Activated CD8-positive, alpha-beta memory T cell treated with anti-CD3 and anti-CD28 coated beads, Interleukin-2, amount 10 ng/mL, durations not matched to agents 7 days and 5 days (primary cell): ENCODE results near the gene KRT71. TPM values are rescaled to one million over a fixed set of nuclear protein-coding genes. Genes with fewer than 3 reads are reported as not detected.
"Not testable (repeated sequence)": the region's sequence is repeated elsewhere in the genome, so short reads cannot be mapped to it uniquely, and the experiment has no call there.

Source experiments
- ATAC-seq: fragments of 150-1000 bp; cut with Tn5 transposase; one replicate; pipeline ENCODE4 v1.10.0; 2021; ENCODE audit warnings: moderate library complexity
- CTCF ChIA-PET: fragments of 350-600 bp; sonication (Branson Sonifier 250); formaldehyde crosslinking; loops from one replicate; lab custom pipeline; 2021; ENCODE audit warnings: antibody characterized with exemption; lab: Charles Lee
- DNase-seq: peaks from one replicate; pipeline ENCODE4 v3.0.0-alpha.2; 2020
- H3K27ac Mint-ChIP-seq: one replicate; pipeline ENCODE4 v1.8.0; 2021; ENCODE audit warnings: mild to moderate bottlenecking, mixed read lengths
- H3K27me3 Mint-ChIP-seq: one replicate; pipeline ENCODE4 v1.8.0; 2021; ENCODE audit warnings: mixed read lengths
- H3K36me3 Mint-ChIP-seq: one replicate; pipeline ENCODE4 v1.8.0; 2021; ENCODE audit warnings: mild to moderate bottlenecking, mixed read lengths
- H3K4me1 Mint-ChIP-seq: one replicate; pipeline ENCODE4 v1.8.0; 2021; ENCODE audit warnings: mixed read lengths
- H3K4me3 Mint-ChIP-seq: one replicate; pipeline ENCODE4 v1.8.0; 2021; ENCODE audit warnings: mild to moderate bottlenecking, moderate library complexity, mixed read lengths
- H3K9me3 Mint-ChIP-seq: one replicate; pipeline ENCODE4 v1.8.0; 2022; ENCODE audit warnings: low read depth, mixed read lengths
- total RNA-seq, 2 experiments: library from RNA; stranded (reverse); gene quantifications; one replicate each; pipeline ENCODE4 v1.2.3, GENCODE V29; 2021

Gene KRT71
- total RNA-seq, 2 experiments from 2014 or later, result not detected

GRCh38 chr12:52506858-52507715 is 45.9 kb downstream of the KRT71 start:
- Mint-ChIP-seq H3K4me1 (no peaks in the 10 kb centered on the region), H3K27ac (no peak overlapping the region), H3K27me3 (peaks cover 53% of the 10 kb centered on the region), H3K9me3 (peaks cover 6% of the 10 kb centered on the region), H3K36me3 (no peaks in the 10 kb centered on the region), H3K4me3 (no peak overlapping the region)
- DNase-seq (no peak), ATAC-seq (no peak)
- CTCF ChIA-PET, result interaction anchor here (0.7 to 1.2 kb wide), 5 partner anchors 13 to 364 kb away, joined by 3 to 4 read pairs (median 3); partner anchors contain the start of gene KRT5

- ATAC-seq (no peak), DNase-seq (no peak)
- Mint-ChIP-seq H3K4me1 (no peaks in the 10 kb centered on the region), H3K4me3 (no peak overlapping the region), H3K36me3 (no peaks in the 10 kb centered on the region), H3K27ac (no peak overlapping the region), H3K9me3 (no peaks in the 10 kb centered on the region), H3K27me3 (peaks cover 58% of the 10 kb centered on the region)
- CTCF ChIA-PET, result no interaction called here
Measured at GRCh38 chr12:52502877-52503276, 50.1 kb downstream of the KRT71 start.

GRCh38 chr12:52501490-52501889 is 51.5 kb downstream of the KRT71 start:
- H3K27ac Mint-ChIP-seq, result no peak overlapping the region
- H3K27me3 Mint-ChIP-seq, result peaks cover 50% of the 10 kb centered on the region
- H3K4me3 Mint-ChIP-seq, result no peak overlapping the region
- DNase-seq (no peak), ATAC-seq (no peak)
- no peaks in the 10 kb centered on the region for H3K4me1 Mint-ChIP-seq
- H3K36me3 Mint-ChIP-seq, result no peaks in the 10 kb centered on the region
- H3K9me3 Mint-ChIP-seq, result no peaks in the 10 kb centered on the region
- CTCF ChIA-PET, result no interaction called here

- DNase-seq, H3K4me1 Mint-ChIP-seq, H3K9me3 Mint-ChIP-seq, H3K4me3 Mint-ChIP-seq, ATAC-seq, H3K36me3 Mint-ChIP-seq, H3K27ac Mint-ChIP-seq, CTCF ChIA-PET: not testable (repeated sequence)
- peaks cover 49% of the 10 kb centered on the region for H3K27me3 Mint-ChIP-seq
Measured at GRCh38 chr12:52500574-52500973, 52.4 kb downstream of the KRT71 start.

- Mint-ChIP-seq H3K27me3 (peaks cover 48% of the 10 kb centered on the region), H3K27ac (no peak overlapping the region), H3K36me3 (no peaks in the 10 kb centered on the region), H3K4me1 (no peaks in the 10 kb centered on the region), H3K4me3 (no peak overlapping the region), H3K9me3 (no peaks in the 10 kb centered on the region)
- ATAC-seq, result no peak
- DNase-seq, result no peak
- CTCF ChIA-PET, result no interaction called here
Measured at GRCh38 chr12:52499806-52500560, 53.0 kb downstream of the KRT71 start.

GRCh38 chr12:52498946-52499345 is 54.0 kb downstream of the KRT71 start:
- ATAC-seq (no peak), DNase-seq (no peak)
- Mint-ChIP-seq H3K27ac (no peak overlapping the region), H3K4me1 (no peaks in the 10 kb centered on the region), H3K4me3 (no peak overlapping the region), H3K36me3 (no peaks in the 10 kb centered on the region), H3K9me3 (no peaks in the 10 kb centered on the region), H3K27me3 (peaks cover 50% of the 10 kb centered on the region)
- CTCF ChIA-PET, result no interaction called here

GRCh38 chr12:52497975-52498374 is 55.0 kb downstream of the KRT71 start:
- Mint-ChIP-seq H3K4me1 (no peaks in the 10 kb centered on the region), H3K36me3 (no peaks in the 10 kb centered on the region), H3K9me3 (no peaks in the 10 kb centered on the region), H3K4me3 (no peak overlapping the region), H3K27ac (no peak overlapping the region), H3K27me3 (peaks cover 48% of the 10 kb centered on the region)
- ATAC-seq (no peak), DNase-seq (no peak)
- CTCF ChIA-PET, result no interaction called here

- DNase-seq (no peak), ATAC-seq (no peak)
- Mint-ChIP-seq H3K27me3 (peaks cover 50% of the 10 kb centered on the region), H3K4me1 (no peaks in the 10 kb centered on the region), H3K36me3 (no peaks in the 10 kb centered on the region), H3K4me3 (no peak overlapping the region), H3K27ac (no peak overlapping the region), H3K9me3 (no peaks in the 10 kb centered on the region)
- CTCF ChIA-PET, result interaction anchor here (1.5 kb wide), 1 partner anchor 12 kb away, joined by 4 read pairs; no protein-coding TSS in a partner anchor
Measured at GRCh38 chr12:52496590-52497071, 56.3 kb downstream of the KRT71 start.

GRCh38 chr12:52496054-52496453 is 56.9 kb downstream of the KRT71 start:
- CTCF ChIA-PET, result interaction anchor here (1.5 kb wide), 1 partner anchor 12 kb away, joined by 4 read pairs; no protein-coding TSS in a partner anchor
- Mint-ChIP-seq H3K27ac (no peak overlapping the region), H3K4me1 (no peaks in the 10 kb centered on the region), H3K9me3 (no peaks in the 10 kb centered on the region), H3K4me3 (no peak overlapping the region), H3K27me3 (peaks cover 52% of the 10 kb centered on the region), H3K36me3 (no peaks in the 10 kb centered on the region)
- DNase-seq, result no peak
- ATAC-seq, result no peak

GRCh38 chr12:52495389-52495788 is 57.6 kb downstream of the KRT71 start:
- no peak for ATAC-seq
- Mint-ChIP-seq H3K4me1 (no peaks in the 10 kb centered on the region), H3K9me3 (no peaks in the 10 kb centered on the region), H3K27ac (no peak overlapping the region), H3K4me3 (no peak overlapping the region), H3K27me3 (peaks cover 48% of the 10 kb centered on the region), H3K36me3 (no peaks in the 10 kb centered on the region)
- DNase-seq, result no peak
- CTCF ChIA-PET, result no interaction called here

GRCh38 chr12:52494518-52494917 is 58.4 kb downstream of the KRT71 start:
- no peaks in the 10 kb centered on the region for H3K36me3 Mint-ChIP-seq
- DNase-seq (no peak), ATAC-seq (no peak)
- H3K27ac Mint-ChIP-seq, result no peak overlapping the region
- H3K4me3 Mint-ChIP-seq, result no peak overlapping the region
- H3K4me1 Mint-ChIP-seq, result no peaks in the 10 kb centered on the region
- H3K27me3 Mint-ChIP-seq, result peaks cover 45% of the 10 kb centered on the region
- H3K9me3 Mint-ChIP-seq, result no peaks in the 10 kb centered on the region
- CTCF ChIA-PET, result no interaction called here

GRCh38 chr12:52494100-52494499 is 58.8 kb downstream of the KRT71 start:
- Mint-ChIP-seq H3K4me3 (no peak overlapping the region), H3K27me3 (peaks cover 44% of the 10 kb centered on the region), H3K27ac (no peak overlapping the region), H3K36me3 (no peaks in the 10 kb centered on the region), H3K9me3 (no peaks in the 10 kb centered on the region), H3K4me1 (no peaks in the 10 kb centered on the region)
- DNase-seq (no peak), ATAC-seq (no peak)
- CTCF ChIA-PET, result no interaction called here
